ENCODE measurements around the gene GPN3.

GPN3 gene

DNA sequence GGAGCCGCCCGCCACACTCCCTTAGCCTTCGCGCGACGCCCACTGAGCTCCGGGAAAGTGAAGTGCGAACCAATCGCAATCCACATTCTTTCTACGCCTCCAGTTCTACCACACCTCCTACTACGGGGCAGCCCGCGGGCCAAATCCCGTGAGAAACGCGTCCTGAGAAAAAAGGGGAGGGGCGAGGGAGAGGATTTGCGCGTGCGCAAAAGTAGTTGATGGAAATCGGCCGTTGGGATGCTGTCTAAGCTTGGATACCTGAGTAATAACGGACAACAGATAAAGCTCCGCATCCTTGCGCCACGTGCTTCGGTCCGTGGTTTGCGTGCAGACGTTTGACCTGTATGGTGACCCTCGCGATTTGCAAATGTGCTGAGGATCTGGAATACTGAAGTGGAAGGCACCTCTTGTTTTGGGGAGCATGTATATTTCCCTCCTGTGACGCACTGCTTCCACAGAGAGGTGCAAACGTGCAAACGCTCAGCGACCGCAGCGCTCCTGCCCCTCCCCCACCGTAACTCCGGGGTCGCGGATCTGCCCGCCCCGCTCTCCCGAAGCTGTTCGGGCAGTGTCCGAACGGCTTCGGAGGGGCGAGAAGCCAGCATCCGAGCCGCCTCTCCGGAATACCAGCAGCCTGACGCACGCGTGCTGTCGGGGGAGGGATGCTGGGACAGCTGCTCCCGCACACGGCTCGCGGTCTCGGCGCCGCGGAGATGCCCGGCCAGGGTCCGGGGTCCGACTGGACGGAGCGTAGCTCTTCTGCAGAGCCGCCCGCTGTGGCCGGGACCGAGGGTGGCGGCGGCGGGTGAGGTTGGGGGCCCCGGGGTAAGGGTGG is at the start of gene GPN3, which contains the start of gene FAM216A:
TSS of gene GPN3 (minus strand) at position 44 of the 835 bp plus-strand sequence. CDS start 54 bp downstream, outside the sequence.
TSS of gene FAM216A (plus strand) at position 632 of the 835 bp plus-strand sequence. CDS start at position 663, 31 bp downstream.
- H3K36me3 ChIP-seq, result peaks cover 10% of the 10 kb centered on the region
- no peaks in the 10 kb centered on the region for H3K9me3 ChIP-seq
- H3K4me3 ChIP-seq (ENCODE audit: low read depth in 1 of 2, low read length in 1 of 2), result peak within 1 kb of the TSS; percentile 87 to 97
- peak within 1 kb of the TSS; percentile 88 for H3K27ac ChIP-seq
- H3K27me3 ChIP-seq, result no peaks in the 10 kb centered on the region
- TF ChIP-seq, protein P1, sequence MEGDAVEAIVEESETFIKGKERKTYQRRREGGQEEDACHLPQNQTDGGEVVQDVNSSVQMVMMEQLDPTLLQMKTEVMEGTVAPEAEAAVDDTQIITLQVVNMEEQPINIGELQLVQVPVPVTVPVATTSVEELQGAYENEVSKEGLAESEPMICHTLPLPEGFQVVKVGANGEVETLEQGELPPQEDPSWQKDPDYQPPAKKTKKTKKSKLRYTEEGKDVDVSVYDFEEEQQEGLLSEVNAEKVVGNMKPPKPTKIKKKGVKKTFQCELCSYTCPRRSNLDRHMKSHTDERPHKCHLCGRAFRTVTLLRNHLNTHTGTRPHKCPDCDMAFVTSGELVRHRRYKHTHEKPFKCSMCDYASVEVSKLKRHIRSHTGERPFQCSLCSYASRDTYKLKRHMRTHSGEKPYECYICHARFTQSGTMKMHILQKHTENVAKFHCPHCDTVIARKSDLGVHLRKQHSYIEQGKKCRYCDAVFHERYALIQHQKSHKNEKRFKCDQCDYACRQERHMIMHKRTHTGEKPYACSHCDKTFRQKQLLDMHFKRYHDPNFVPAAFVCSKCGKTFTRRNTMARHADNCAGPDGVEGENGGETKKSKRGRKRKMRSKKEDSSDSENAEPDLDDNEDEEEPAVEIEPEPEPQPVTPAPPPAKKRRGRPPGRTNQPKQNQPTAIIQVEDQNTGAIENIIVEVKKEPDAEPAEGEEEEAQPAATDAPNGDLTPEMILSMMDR (IDR thresholded peaks at IDR 0.05), result peak; percentile 50
- peaks cover 25 to 37% of the 10 kb centered on the region in 2 experiments for H3K4me1 ChIP-seq (ENCODE audit: control insufficient read depth in 1 of 2, insufficient read depth in 1 of 2, low read depth in 1 of 2, low read length in 1 of 2)

DNA sequence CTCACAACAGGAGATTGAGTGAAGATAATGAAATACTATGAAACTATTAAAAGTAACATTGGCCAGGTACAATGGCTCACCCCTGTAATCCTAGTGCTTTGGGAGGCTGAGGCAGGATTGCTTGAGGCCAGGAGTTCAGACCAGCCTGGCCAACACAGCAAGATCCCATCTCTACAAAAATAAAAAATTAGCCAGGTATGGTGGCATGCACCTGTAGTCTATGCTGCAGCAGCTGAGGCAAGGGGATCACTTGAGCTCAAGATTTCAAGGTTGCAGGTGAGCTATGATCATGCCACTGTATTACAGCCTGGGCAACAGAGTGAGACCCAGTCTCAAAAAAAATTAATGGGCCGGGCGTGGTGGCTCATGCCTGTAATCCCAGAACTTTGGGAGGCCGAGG is 48.9 kb upstream of the GPN3 start:
- no peaks in the 10 kb centered on the region for H3K27me3 ChIP-seq
- no peaks in the 10 kb centered on the region for H3K9me3 ChIP-seq
- H3K4me1 ChIP-seq (ENCODE audit: control insufficient read depth in 1 of 2, insufficient read depth in 1 of 2, low read depth in 1 of 2, low read length in 1 of 2), result no peaks in the 10 kb centered on the region
- H3K27ac ChIP-seq, result no peak overlapping the region
- no peaks in the 10 kb centered on the region for H3K36me3 ChIP-seq
- H3K4me3 ChIP-seq (ENCODE audit: low read depth in 1 of 2, low read length in 1 of 2), result no peak overlapping the region
- TF ChIP-seq, protein P1 (IDR thresholded peaks at IDR 0.05), result no peak

DNA sequence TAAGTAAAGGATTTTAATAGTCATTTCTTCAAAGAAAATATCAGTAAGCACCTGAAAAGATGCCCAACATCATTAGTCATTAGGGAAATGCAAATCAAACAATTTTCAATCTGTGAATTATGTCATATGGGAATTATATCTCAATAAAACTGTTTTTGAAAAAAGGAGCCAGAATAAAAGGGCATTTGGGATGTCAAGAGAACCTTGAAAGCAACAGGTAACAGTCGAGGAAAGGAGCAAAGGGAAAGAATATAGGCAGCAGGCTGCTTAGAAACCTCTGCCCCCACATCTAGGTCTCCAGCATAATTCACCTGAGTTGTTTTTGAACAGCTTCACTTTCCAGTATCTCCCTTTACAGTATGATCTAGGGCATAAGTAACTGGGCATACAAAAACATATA is 46.3 kb upstream of the GPN3 start:
- H3K27me3 ChIP-seq, result no peaks in the 10 kb centered on the region
- H3K4me3 ChIP-seq (ENCODE audit: low read depth in 1 of 2, low read length in 1 of 2), result no peak overlapping the region
- TF ChIP-seq, protein P1 (IDR thresholded peaks at IDR 0.05), result no peak

DNA sequence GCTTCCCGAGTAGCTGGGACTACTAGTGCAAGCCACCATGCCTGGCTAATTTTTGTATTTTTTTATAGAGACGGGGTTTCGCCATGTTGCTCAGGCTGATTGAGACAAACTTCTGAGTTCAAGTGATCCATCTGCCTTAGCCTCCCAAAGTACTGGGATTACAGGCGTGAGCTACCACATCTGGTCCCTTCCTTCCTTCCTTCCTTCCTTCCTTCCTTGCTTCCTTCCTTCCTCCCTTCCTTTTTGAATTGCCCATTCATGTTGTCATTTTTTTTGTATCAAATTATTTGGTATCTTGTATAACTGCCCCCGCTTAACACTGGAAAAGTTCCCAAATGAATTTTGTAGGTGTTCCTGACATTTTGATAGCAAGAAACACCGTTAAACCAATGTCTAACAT is 45.8 kb upstream of the GPN3 start:
- no peak overlapping the region for H3K27ac ChIP-seq
- no peaks in the 10 kb centered on the region for H3K9me3 ChIP-seq
- no peaks in the 10 kb centered on the region for H3K36me3 ChIP-seq
- no peak overlapping the region for H3K4me3 ChIP-seq (ENCODE audit: low read depth in 1 of 2, low read length in 1 of 2)
- no peaks in the 10 kb centered on the region for H3K4me1 ChIP-seq (ENCODE audit: control insufficient read depth in 1 of 2, insufficient read depth in 1 of 2, low read depth in 1 of 2, low read length in 1 of 2)
- TF ChIP-seq, protein P1 (IDR thresholded peaks at IDR 0.05), result no peak
- H3K27me3 ChIP-seq, result no peaks in the 10 kb centered on the region

More for the DNA sequence above, 46.3 kb upstream of the GPN3 start:
- Histone ChIP-seq H3K27ac (no peak overlapping the region), H3K4me1 (ENCODE audit: control insufficient read depth in 1 of 2, insufficient read depth in 1 of 2, low read depth in 1 of 2, low read length in 1 of 2) (no peaks in the 10 kb centered on the region), H3K9me3 (no peaks in the 10 kb centered on the region), H3K36me3 (no peaks in the 10 kb centered on the region)

DNA sequence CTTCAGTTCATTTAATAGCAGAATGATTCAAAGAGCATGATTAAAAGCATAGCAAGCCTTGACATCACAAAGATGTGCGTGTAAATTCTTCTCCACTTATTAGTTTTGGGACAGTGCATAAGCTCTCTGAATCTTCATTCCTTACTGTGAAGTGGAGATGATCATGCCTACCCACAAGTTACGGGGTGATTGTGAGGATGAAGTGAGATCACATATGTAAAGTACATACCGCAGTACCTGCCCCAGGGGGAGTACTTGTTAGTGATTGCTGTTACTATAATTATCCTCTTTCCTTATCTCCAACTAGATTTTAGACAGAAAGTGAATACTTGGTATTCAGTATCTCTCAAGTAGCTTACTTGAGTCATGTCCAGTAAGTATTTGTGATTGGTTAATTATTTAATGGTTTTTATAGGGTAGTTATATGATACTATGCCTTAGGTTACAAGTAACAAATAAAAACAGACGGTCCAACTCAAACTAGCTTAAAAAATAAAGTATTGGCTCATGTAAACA is 40.1 kb upstream of the GPN3 start:
- TF ChIP-seq, protein P1 (IDR thresholded peaks at IDR 0.05), result no peak
- Histone ChIP-seq H3K36me3 (no peaks in the 10 kb centered on the region), H3K9me3 (no peaks in the 10 kb centered on the region), H3K27me3 (no peaks in the 10 kb centered on the region), H3K27ac (no peak overlapping the region), H3K4me1 (ENCODE audit: control insufficient read depth in 1 of 2, insufficient read depth in 1 of 2, low read depth in 1 of 2, low read length in 1 of 2) (no peaks in the 10 kb centered on the region), H3K4me3 (ENCODE audit: low read depth in 1 of 2, low read length in 1 of 2) (no peak overlapping the region)

Measured in neutrophil (primary cell).